ENCODE results near the gene SPACDR.

Gene SPACDR

GRCh38 chr7:100483722-100484672 lies 19.9 kb upstream of the SPACDR start, which contains the start of gene NYAP1:
Gene NYAP1 (plus strand): TSS chr7:100483927. CDS start chr7:100485312, 1,385 bp downstream.
- peak; percentile 50 for DNase-seq

GRCh38 chr7:100483090-100483721 lies 19.1 kb upstream of the SPACDR start:
- DNase-seq, result peak; percentile 62

- DNase-seq, result no peak
These were observed 18.6 kb upstream of the SPACDR start for GRCh38 chr7:100482728-100483089.

- DNase-seq, result no peak
These were observed 17.4 kb upstream of the SPACDR start for GRCh38 chr7:100481466-100481865.

- DNase-seq, result peak; percentile 95
These were observed 15.0 kb upstream of the SPACDR start, which contains the start of gene TSC22D4 for GRCh38 chr7:100478958-100479660. Gene TSC22D4 (minus strand): TSS chr7:100479214. CDS start chr7:100478038, 1,176 bp downstream.

- DNase-seq, result no peak
These were observed 13.8 kb upstream of the SPACDR start for GRCh38 chr7:100477871-100478267.

- no peak for DNase-seq
These were observed 13.1 kb upstream of the SPACDR start for GRCh38 chr7:100476903-100477870.

GRCh38 chr7:100476101-100476780 lies 12.2 kb upstream of the SPACDR start:
- DNase-seq, result no peak

- DNase-seq, result no peak
These were observed 11.5 kb upstream of the SPACDR start for GRCh38 chr7:100475549-100475948.

GRCh38 chr7:100472854-100473499 lies 8.9 kb upstream of the SPACDR start:
- DNase-seq, result peak; percentile 47

- DNase-seq, result no peak
These were observed 8.2 kb upstream of the SPACDR start for GRCh38 chr7:100472121-100472851.

- no peak for DNase-seq
These were observed 7.0 kb upstream of the SPACDR start for GRCh38 chr7:100471021-100471420.

GRCh38 chr7:100469227-100470044 lies 5.4 kb upstream of the SPACDR start:
- peak; percentile 63 for DNase-seq

- DNase-seq, result no peak
These were observed 3.7 kb upstream of the SPACDR start for GRCh38 chr7:100467638-100468373.

- no peak for DNase-seq
These were observed 2.9 kb upstream of the SPACDR start for GRCh38 chr7:100466653-100467605.

- DNase-seq, result peak; percentile 57
These were observed 1.7 kb upstream of the SPACDR start for GRCh38 chr7:100465702-100466311.

GRCh38 chr7:100465299-100465698 lies 1.2 kb upstream of the SPACDR start:
- no peak for DNase-seq

Measured in NCI-H2171 treated with DMSO at 0.1 percent for 48 hours (cell line).